GM18858 (cell line): ENCODE measurements around the gene FKBP10.
"Not testable (repeated sequence)": the region's sequence is repeated elsewhere in the genome, so short reads cannot be mapped to it uniquely, and the experiment has no call there.

ENCODE experiments used
- ATAC-seq: cut with Tn5 transposase; IDR thresholded peaks from one replicate; pipeline ENCODE4 v1.9.1; 2021; ENCODE audit not compliant: unreplicated experiment

FKBP10 gene

GRCh38 chr17:41812381-41813151 is at the start of gene FKBP10:
TSS of gene FKBP10 (plus strand) at chr17:41813004. CDS start at chr17:41813035, 31 bp downstream.
- no peak for ATAC-seq

DNA sequence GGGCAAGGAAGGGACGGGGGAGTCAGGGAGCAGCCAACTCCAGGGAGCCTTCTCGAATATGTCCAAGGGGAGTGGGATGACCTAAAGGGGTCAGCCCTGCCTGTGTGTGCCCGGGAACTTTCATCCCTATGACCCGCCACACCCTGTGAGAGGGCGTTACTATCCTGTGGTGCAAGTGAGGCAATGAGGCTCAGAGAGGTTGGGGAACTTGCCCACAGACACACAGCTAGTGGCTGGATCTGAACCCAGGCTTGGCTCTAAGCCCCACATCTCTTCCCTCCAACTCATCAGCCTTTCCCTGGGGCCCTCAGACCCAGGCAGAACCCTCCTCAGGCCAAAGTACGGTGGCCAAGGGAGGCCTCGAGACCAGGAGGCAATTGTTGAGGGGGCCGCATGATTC is 49.5 kb upstream of the FKBP10 start:
- ATAC-seq, result no peak

- ATAC-seq, result no peak
Observed at GRCh38 chr17:41766135-41766534, 46.7 kb upstream of the FKBP10 start.

GRCh38 chr17:41767324-41768042 is 45.3 kb upstream of the FKBP10 start:
- ATAC-seq, result no peak

DNA sequence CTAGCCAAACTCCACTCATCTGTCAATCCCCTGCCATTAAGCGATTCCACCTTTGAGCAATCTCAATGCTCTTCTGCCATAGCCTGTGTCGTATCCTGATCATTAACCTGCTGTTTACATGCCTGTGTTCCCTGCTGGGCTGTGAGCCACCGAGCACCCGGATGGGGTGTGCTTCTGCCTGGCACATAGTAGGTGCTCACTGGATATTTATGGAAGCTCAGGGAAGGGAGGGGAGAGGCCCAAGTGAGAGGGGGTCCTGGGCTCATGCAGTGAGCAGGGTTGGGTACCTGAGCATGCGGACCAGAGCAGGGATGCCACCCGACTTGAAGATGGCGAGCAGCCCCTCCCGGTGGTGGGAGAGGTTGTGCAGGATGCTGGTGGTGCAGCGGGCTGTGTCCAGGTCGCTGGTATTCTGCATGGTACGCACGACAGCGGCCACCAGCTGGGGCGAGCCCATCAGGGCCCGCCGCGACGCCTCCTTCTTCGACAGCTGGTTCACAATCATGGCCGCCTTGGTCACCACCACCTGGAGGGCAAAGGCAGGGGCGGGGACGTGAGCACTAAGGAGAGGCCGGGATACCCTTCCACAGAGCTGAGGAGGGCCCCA is 44.0 kb upstream of the FKBP10 start:
- no peak for ATAC-seq

DNA sequence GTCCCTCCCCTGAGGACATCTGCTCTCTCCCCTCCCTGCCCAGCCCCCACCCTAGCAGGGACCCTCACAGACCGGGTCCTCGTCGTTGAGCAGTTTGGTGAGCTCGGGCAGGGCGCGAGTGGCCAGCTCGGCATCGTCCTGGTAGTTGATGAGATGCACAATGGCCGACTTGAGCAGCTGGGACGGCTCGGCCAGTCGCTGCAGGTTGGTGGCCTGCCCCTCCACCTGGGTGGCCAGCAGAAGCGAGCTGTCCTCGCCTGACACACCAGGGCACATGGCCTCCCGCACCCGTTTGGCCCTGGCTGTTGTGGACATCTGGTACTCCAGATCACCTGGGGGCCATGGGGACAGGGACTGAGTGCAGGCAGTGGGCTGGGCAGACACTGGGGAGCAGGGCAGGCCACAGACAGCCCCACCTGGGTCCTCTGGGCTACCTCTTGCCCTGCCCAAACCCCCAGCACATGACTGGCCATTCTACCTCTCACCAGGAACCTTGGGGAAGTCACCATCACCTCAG is 43.4 kb upstream of the FKBP10 start:
- ATAC-seq, result no peak

- no peak for ATAC-seq
Observed at GRCh38 chr17:41769985-41770384, 42.8 kb upstream of the FKBP10 start.

DNA sequence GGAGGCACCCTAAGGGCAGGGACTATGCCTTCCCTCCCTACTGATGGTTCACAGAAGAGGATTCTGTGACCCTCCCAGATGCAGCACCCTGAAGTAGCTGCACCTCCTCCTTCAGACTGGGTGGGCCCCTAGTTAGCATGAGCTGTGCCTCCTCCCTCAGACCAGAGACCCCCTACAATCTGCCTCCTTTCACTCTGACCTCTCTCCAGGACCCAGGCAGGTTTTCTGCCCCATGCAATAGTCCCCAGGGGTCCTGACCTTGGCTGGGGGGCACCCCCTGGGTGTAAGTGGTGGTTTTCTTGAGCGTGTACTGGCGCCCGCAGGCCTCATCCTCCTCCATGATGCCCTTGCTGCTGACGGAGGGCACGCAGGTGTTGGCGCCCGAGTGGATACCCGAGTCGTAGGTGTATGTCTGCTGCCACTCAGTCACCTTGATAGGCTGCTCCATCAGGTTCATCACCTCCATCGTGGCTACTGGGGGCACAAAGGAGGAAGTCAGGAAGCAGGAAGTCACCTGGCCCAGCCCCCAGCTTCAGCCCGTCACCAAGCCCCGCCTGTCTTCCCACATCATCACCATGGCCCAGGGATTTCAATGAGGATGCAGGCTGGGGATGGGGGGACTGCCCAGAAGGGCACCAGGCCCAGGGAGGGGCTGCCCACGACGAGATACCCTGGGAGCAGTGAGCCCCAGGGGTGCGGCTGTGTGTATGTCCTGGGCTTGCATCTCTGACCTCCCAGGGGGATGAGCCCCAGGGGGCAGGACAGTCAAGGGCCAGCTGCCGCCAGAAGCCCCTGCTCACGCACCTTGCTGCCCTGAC is 41.2 kb upstream of the FKBP10 start:
- ATAC-seq, result no peak

DNA sequence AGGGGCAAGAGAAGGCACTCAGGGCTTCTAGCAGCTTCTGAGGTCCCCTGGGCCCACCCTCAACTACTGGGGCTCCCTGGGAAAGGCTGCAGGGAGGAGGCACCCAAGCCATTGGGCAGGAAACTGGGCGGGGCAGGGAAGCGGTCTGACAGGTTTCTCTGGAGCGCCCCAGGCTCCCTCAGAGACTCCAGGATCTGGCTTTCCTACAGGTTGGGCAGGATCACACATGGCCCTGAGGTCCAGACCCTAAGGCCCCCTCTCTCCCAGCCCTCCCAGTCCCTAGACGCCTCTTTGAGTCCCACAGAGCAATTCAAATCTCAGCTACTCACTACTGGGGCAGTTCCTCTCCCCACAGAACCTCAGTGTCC is 40.6 kb upstream of the FKBP10 start:
- no peak for ATAC-seq

DNA sequence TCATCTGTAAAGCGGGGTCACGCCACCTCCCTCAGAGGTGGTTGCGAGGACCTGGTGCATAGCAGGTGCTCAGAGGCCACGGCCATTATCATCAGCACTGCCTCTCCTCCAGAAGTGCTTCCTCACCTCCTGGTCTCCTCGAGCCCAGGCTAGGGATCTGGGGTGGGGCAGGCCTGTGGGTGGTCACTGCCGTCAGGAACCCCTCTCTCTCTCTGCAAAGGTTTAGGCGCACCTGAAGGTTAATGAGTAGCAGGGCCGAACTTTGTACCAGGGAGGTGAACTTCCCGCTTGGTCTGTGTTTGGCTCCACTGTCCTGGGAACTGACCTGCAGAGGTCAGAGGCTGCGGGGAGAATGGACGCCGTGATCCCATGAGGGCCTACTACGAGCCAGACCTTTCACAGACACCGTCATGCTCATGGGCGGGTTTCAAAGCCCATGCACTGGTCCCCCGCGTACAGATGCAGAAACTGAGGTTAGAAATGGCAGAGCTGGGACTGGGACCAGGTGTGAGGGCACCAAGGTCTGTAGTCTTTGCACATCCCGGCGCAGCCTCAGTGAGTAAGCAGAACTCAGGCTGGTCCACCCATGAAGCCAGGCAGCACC is 40.1 kb upstream of the FKBP10 start:
- no peak for ATAC-seq

DNA sequence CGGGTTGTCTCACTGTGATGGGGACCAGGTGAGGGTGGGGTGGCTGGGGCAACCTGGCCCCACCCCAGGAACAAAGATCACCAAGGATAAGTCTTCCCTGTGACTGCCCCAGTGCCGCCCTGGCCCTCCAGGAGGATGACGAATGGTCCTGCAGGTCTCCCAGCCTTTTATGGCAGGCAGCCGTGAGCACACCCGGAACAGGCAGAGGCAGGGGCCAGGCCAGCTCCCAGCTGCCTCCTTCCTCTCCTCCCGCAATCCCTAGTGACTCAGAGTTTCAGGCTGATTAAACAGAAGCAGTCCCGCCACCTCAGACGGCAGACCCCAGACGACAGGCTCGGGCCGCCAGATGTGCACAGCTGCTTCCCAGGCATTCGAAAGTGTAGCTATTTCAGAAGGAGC is 39.6 kb upstream of the FKBP10 start:
- ATAC-seq, result no peak

- ATAC-seq, result no peak
Observed at GRCh38 chr17:41773731-41774193, 39.0 kb upstream of the FKBP10 start.

DNA sequence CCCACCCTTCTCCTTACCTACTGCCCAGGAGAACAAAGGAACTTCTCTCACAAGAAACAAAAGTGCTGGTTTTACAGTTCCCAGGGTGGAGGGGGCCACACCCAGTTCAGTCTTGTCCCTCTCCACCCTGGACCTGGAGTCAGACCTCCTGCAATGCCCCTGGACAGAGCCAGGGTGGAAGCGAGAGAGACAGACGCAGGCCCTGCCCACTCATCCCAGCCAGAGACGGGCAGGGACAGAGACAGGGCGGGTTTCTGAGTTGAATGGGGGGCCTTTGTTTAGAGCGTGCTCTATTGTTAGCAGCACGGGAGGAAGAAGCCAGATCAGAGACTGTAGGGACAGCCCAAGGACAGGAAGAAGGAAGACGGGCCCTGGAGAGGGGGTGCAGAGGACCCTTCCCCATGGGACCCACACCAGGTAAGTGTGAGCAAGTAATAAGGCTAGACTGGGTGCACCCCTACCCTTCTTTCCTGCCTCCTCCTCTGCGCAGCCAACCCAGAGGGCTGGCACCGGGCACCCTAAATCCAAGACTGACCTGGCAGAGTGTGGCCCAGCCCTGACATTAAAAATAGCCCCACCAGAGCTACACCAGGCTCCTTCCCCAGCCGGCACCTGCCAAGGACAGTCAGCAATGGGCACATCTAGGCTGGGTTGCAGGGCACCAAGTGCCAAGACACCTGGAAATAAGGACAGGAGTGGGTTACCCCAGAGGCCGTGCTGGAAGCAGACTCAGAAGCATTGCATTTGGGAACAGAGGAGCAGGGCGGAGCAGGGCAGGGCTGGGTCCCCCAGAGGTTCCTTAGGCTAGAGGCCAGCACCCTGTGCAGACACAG is 37.2 kb upstream of the FKBP10 start:
- ATAC-seq, result no peak

DNA sequence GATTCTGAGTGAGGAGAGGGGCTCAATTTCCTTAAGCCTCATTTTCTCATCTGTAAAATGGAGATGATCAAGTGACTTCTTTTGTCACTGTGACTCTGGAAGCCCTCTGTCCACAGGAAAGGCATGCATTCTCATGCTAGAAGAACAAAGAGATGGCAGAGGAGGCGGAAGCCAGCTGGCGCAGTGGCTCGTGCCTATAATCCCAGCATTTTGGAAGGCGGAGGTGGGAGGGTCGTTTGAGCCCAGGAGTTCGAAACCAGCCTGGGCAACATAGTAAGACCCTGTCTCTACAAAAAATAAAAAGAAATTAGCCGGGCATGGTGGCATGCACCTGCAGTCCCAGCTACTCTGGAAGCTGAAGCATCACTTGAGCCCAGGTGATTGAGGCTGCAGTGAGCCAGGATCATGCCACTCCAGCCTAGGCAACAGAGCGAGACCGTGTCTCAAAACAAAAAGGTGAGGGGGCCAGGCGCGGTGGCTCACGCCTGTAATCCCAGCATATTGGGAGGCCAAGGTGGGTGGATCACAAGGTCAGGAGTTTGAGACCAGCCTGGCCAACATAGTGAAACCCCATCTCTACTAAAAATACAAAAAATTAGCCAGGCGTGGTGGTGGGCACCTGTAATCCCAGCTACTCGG is 36.4 kb upstream of the FKBP10 start:
- not testable (repeated sequence) for ATAC-seq

- ATAC-seq, result no peak
Observed at GRCh38 chr17:41777157-41777573, 35.6 kb upstream of the FKBP10 start.

GRCh38 chr17:41777574-41778188 is 35.1 kb upstream of the FKBP10 start:
- no peak for ATAC-seq

DNA sequence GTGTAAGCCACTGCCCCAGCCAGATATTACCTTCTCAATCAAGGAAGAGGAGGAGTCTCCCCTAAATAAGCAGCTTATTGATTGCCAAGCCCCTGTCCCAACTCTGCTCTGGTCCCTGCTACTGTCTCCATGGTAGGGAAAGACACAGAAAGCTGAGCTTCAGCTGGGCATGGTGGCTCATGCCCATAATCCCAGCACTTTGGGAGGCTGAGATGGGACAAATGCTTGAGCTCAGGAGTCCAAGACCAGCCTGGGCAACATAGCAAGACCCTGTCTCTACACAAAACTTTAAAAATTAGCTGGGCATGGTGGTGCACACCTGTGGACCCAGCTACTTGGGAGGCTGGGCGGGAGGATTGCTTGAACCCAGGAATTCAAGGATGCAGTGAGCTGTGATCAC is 32.9 kb upstream of the FKBP10 start:
- no peak for ATAC-seq

DNA sequence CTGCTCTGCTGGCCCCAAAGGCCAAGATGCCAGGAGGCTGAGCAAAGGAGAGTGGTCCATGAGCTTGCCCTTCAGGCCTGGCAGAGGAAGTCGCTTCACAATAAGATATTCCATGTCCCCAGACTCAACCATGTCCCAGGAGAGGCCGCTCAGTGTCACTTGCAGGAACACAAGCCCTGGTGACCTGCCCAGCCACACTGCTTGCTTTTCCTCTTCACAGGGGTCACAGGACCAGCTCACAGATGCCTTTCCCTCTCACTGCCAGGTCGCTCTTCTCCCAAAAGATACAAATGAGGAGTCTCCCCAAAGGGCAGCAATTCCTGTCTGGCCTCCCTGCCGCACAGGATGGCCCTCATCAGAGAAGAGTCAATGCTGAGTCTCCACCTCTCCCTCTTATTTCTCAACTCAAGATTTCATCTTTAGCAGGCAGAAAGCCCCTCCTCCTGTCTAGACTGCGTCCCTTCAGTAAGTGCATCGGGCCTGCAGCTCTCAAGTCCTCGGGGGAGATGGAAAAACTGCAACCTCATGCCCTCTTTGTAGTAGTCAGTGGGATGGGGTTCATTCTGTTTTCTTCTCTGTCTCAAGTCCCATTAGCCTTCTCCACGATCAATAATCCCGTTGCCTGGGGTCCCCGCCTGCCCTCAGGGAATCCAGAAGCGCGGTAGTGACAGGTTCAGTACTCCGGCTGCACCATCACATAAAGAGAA is 31.2 kb upstream of the FKBP10 start:
- no peak for ATAC-seq
